Subcutaneous adipose tissue (tissue), 4 donors: ENCODE data around the gene OBI1. TPM values are rescaled to one million over a fixed set of nuclear protein-coding genes. Genes with fewer than 3 reads are reported as not detected.

Experiments used
- total RNA-seq, 4 donors: library from RNA; depleted of rRNA; stranded (reverse); fragments of >200 nt; gene quantifications; one replicate each; pipeline ENCODE4 v1.1.0, GENCODE V29; 2016
- TF ChIP-seq, protein P1 (sequence below): fragments of 450-650 bp; IDR thresholded peaks from one replicate; pipeline ENCODE4 v1.5.1; 2016; ENCODE audit warnings: low read depth, mild to moderate bottlenecking, control low read depth, antibody characterized with exemption, moderate library complexity

The OBI1 gene
- total RNA-seq, 4 donors from 2014 or later = 10.6 to 11.6 (median 11.2) TPM

DNA sequence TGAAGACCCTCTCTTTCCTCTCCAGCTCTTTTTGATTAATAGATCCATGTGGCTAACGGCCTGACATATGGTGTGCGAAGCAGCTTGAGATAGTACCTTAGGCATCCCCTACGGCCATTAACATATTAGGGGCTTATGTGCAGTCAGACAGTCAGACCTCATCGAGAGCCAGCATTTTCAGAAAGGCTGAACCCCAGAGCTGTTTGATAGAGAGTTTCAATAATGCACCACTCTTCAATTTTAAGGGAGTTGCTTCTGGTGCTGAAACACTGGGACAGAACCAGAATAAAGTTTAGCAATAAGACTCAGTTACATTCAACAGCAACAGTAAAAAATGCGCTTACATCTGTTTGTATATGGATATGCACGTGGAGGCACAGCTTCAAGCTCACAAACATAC lies 66.4 kb downstream of the OBI1 start:
- TF ChIP-seq, protein P1, sequence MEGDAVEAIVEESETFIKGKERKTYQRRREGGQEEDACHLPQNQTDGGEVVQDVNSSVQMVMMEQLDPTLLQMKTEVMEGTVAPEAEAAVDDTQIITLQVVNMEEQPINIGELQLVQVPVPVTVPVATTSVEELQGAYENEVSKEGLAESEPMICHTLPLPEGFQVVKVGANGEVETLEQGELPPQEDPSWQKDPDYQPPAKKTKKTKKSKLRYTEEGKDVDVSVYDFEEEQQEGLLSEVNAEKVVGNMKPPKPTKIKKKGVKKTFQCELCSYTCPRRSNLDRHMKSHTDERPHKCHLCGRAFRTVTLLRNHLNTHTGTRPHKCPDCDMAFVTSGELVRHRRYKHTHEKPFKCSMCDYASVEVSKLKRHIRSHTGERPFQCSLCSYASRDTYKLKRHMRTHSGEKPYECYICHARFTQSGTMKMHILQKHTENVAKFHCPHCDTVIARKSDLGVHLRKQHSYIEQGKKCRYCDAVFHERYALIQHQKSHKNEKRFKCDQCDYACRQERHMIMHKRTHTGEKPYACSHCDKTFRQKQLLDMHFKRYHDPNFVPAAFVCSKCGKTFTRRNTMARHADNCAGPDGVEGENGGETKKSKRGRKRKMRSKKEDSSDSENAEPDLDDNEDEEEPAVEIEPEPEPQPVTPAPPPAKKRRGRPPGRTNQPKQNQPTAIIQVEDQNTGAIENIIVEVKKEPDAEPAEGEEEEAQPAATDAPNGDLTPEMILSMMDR = no peak

DNA sequence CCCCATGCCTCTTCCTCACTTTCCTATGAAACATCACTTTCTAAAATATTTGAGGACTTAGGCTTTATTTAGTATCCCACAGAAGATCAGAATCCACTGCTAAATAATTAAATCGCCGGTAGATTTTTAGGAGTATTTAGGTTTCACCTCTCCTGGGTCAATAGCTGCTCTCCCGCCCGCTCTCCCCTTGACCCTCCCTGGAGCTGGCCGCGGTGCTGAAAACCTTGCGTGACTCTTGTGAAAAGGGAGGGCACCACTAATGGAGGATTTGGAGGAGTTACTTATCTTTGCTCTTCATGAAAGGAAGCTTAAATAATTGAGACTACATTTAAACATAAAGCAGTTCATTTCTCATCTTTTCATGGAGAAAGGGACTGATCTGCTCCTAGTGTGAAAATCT lies 69.7 kb downstream of the OBI1 start:
- TF ChIP-seq, protein P1 = no peak

DNA sequence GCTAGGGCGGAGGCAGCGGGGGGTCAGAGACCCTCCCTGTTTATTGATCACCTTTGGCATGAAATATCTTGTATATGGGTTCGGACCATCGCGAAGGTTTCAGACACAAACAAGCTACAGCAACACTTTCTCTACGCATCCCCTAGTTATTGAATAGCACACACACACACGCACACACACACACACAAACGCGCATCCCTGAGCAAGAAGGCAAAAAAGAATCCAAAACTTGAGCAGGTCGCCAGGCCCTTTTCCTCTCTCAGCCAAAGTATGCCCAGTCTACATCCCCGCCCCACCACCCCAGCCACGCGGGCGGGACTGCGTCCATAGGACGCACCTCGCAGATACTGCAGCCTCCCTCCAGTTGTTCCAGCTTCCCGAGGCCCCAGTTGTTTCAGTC lies 71.6 kb downstream of the OBI1 start:
- TF ChIP-seq, protein P1 = no peak

DNA sequence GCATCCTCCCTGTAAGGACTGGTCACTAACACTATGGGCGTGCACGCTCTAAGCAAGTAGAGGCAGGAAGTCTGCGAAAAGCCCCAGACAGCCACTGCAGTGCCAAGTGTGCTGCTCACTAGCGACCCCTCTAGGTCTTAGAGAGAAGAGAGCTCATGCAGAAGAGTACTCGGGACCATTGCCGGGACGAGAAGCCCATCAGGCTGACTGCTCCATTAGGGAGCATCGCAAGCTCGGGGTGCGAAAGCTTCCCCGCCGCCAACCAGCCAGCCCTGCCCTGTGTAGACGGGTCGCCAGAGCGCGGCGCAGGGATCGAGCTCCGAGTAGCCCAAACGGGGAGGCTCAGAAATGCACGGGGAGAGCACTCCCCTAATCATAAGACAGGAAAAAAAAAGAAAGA lies 72.2 kb downstream of the OBI1 start:
- TF ChIP-seq, protein P1 = no peak

GRCh38 chr13:78576261-78576660 lies 82.7 kb downstream of the OBI1 start:
- TF ChIP-seq, protein P1 = no peak

DNA sequence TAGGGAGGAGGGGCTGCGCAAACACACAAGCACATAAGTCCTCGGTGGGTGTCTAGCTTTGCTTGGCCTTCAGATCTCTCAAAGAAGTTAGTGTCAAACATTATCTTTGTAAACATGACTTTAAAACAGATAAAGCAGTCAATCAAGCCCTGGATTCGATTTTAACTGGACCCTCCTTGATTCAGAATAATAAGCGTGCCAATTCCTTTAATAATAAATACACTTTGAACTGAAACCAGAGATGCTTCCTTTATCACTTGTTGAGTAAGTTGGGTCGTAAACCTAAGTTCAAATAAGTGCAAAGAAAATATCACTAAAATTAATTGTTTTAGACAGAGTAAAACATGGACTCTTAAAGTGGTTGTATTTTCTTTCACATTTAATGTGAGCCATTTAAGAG lies 86.5 kb downstream of the OBI1 start:
- TF ChIP-seq, protein P1 = no peak

DNA sequence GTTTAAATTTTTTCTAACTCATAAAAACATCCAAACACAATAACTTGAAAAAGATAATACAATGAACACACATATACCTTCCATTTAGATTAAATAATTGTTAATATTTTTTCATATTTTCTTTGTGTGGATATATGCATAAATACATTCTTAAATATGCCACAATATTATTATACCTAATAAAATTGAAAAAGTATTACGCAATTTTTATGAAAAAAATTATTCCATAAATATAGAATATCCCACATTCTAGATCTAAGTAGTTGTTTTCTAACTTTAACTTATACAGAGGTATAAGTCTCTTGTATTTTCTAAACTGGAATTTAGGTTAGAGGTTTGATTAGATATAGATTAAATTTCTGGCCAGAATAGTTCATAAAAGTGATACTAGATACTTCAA lies 89.9 kb downstream of the OBI1 start:
- TF ChIP-seq, protein P1 = no peak
